ENCODE results near the gene C15orf40.
A peak's percentile ranks its signal among the peaks of the same experiment; 100 is the strongest.

The C15orf40 gene

DNA sequence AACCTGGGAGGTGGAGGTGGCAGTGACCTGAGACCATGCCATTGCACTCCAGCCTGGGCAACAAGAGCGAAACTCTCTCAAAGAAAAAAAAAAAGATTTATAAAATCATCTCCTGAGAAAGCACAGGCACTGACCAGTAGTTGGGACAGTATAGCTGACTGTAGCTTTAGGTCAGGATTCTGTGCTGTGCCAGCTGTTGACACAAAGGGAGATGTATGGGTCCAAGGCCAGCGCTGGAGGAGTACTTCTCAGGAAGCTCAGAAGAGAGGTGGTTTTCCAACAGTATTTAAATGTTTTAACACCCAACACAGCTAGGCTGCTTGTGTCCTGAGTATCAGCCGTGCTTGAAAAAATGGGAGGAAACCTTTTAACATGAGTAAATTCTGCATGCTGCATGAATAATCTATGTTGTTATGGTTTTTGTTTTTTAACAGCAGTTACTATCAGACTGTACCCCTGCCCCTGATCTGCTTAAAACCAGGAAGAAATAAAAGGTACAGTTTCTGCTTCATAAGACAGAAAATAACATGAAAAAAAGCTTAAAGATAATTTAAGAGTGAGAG is 18.9 kb downstream of the C15orf40 start:
- no peak for DNase-seq

DNA sequence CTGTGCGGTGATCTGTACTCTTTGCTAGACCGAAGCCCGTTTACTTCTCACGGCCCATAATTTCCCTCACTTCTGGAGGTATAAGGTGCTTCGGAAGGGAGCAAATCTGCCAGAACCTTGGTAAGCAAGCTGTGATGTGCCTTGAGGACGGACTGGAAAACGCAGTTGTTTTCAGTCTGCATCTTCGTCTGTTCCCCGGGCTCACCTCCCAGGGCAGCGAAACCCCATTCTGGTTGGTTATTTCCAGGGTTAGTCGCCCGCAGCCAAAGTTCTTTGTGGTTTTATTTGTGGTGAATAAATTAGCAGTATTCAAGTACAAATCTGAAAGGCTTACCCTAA is 25.0 kb downstream of the C15orf40 start:
- peak; percentile 43 for DNase-seq

DNA sequence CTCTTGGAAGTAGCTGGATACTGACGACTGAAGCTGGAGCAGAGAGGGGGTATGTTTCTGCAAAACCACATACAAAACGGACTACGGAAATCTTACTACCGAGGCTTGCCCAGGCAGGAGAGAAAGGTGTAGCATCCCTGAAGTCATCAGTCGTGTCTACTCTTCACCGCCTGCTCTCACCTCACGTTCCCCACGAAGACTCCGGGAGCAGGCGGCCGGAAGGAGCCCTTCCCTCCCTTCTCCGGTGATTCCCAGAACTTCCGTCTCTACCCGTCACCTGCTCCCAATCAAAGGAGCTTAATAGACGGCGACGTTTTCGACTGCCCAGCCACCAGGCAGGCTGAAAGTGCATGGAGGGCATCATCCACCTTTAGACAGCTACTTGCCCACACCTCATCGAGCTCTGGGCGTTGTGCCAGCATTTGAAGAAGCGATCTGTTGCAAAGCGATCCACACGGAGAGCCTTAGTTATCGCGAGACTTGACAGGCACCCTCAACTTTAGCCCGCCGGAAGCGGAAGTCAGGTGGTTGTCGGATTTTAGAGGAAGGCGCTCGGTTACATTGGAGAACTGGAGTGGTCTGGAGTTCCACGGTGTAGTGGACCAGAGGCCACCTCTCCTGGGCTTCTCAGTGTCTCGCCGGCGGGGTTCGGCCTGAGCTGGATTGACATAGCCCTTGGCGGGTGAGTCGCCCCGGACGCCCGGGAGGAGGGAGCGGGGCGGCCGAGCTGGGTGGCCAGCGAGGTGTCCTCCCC is 25.6 kb downstream of the C15orf40 start, which contains the start of gene RAMAC:
Gene RAMAC, plus strand, starts transcription at position 523 of the 754 bp plus-strand sequence. CDS start 2,809 bp downstream, outside the sequence.
- peak; percentile 95 for DNase-seq

DNA sequence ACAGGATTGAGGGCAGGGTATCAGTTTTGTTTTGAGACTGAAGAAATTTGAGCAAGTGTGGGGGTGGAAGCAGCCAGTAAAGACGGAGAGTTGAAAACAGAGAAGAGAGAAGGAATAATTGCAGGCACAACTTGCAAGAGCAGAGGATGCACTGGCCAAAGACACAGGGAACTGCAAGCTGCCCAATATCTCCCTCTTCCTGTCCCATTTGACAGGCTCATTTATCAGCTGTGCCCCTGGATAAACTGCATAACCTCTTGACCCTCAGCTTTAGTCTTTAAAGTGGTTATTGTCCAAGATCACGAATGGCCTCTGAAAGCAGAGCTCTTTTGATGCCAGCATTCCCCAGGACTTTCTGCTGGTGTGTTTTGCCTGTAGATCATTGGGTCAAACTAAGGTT is 30.5 kb downstream of the C15orf40 start:
- no peak for DNase-seq

DNA sequence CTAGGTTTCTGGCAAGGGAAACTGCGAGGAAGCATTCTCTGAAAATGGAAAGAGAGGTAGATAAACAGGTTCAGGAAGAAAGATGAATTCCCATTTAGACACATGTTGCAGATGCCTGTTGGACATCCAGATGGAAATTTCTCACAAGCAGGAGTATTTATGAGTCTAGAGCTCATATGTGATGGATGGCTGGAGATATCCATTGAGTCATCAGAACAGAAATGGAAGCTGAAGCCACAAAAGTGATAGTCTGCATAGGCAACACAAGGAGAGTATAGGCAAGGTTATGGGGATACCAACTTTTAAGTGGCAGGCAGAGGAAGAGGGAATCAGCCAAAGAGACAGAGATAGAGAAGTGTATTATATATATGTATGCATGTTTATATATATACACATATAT is 31.7 kb downstream of the C15orf40 start:
- DNase-seq: no peak

DNA sequence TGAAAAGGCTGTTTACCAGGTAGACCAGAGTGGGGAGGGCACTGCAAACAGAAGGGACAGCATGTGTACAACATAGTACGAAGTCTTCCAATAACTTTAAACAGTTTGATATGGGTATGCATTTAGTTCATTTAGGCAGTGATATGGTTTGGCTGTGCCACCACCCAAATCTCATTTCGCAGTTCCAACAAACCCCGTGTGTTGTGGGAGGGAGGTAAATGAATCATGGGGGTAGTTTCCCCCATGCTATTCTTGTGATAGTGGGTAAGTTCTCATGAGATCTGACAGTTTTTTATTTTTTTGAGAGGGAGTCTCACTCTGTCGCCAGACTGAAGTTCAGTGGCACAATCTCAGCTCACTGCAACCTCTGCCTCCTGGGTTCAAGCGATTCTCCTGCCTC is 33.0 kb downstream of the C15orf40 start:
- DNase-seq: no peak

DNA sequence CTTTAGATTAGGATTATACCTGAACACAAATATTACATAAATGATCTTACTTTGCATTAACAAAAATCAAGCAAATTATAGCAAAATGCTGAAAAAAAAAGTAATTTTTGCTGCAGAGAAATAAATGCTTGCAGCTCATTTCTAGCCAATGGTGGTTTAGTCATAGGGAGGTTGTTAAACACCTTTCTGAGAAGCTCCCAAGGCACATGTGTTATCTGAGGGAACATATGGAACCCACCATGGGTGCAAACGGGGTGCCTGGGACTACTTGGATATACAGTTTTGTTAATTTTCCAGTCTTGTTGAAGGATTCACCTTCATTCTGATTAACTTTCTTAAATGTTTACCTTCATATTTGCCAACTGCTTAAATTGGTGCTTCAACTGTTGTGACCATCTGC is 34.4 kb downstream of the C15orf40 start:
- DNase-seq: no peak

DNA sequence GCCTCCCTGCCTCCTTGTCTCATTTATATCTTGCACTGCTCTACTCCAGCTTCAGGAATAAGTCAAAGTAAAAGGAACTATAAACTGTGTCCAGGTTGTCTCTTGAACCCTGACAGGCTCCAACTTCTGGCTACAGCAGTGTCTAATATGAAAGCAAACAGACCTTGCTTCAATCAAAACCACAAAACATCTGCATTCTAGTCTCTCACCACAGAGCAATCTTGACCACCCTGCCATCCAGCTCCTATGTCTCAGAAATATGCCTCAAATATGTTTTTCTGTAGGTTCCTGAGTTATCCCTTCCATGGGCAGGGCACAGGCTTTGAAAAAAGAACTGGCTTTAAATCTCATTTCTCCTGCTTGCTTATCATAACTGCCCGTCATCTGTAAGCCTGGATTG is 38.4 kb downstream of the C15orf40 start:
- DNase-seq: no peak

DNA sequence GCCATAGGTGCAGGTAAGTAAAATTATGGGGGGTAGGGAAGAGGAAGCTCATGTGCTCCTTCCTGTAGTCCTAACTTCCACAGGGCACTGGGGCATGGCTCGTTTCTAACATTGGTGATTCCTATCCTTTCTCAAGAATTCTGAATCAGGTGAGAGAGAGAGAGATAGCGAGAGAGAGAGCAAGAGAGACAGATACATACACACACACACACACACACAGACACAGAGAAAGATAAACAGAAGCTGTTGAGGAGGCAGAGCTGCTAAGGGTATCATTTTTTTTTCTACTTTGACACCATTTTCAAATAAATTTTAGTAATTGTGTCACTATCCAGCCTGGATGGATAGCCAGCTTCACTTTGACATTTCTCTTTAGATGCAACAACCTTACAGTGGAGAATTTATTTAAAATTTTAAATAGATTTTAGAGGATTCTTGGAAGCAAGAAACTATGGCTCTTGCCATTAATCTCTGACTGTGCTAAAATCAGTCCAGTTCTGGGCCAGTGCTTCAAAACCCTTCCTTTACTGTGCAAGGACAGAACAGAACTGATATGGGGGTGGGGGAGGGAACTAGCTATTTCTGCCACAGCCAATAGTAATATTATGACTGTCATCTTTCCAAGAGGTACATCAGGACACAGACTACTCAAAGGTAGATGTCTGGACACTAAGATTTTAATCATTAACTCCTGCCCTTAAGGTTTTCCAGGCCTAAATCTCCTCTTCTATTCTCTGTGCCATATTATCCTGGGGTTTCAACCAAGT is 40.0 kb downstream of the C15orf40 start:
- DNase-seq: no peak

DNA sequence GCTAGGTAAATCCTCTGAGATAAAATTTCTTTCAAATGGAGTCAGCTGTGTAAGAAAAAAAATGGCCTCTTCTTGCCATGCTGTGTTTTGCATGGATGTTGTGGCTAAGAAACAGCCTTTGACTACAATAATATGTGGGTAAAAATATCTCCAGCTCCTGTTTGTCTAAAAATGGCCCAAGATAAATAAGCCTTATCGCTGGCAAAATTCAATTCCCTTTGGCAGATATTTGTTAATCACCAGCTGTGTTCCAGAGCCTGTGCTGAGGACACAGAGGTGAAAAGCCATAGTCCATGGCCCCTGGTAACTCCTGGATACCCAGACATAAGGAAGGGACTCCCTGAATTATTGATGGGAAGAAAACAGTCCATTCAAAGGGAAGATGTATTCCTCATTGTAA is 40.7 kb downstream of the C15orf40 start:
- no peak for DNase-seq

DNA sequence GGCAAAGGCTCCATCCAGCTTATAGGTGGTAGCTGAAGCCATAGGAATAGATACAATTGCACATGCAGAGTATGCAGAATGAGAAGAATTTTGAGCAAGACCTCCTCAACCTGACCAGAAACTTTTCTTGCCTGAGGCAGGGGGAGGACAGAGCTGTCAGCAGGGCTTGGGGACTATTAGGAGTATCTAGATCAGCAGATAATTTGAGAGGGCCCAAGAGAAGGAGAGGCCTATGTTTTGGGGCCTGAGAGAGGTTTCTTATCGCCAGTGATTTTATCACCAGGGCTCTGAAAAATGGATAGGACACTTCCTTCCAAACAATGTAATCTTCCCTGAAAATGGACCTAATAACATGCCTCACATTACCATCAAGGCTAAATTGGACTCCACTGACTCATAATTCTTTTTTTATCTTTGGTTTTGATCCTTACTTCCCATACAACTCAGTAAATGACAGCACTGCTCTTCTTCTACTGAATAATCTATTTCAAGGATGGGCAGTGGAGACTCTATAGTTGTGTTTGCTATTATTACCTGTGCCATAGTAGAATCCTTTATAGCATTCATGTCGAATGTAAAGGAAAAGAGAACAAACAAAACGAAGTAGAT is 41.3 kb downstream of the C15orf40 start:
- DNase-seq: no peak

DNA sequence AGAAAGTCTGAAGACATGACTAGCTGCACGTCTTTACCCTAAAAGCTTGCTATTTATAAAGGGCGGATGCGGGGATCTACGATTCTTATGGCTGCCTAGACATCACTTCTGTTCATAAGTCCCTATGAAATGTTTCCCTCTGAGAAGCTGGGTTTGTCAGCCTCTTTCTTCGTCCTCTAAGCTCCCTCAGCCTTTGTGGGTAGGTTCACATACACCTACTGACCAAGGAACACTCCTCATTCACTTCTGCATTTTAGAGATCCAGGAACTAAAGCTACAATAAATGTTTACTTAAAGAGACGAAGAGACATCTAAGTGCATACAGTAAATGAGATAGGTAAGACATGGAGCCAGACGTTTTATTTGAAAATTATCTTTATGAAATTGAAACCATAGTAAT is 42.1 kb downstream of the C15orf40 start:
- no peak for DNase-seq

DNA sequence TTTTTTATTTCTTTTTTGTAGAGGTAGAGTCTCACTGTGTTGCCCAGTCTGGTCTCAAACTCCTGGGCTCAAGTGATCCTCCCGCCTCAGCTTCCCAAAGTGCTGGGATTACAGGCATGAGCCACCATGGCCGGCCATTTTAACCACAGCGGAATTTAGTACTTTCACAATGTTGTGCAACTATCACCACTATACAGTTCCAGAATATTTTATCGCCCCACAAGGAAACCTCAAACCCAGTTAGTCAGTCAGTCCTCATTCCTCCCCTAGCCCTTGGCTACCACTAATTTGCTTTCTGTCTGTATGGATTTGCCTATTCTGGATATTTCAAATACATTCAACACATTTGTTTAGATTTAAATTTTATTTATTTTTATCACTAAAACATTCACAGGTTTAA is 43.4 kb downstream of the C15orf40 start:
- DNase-seq: no peak

DNA sequence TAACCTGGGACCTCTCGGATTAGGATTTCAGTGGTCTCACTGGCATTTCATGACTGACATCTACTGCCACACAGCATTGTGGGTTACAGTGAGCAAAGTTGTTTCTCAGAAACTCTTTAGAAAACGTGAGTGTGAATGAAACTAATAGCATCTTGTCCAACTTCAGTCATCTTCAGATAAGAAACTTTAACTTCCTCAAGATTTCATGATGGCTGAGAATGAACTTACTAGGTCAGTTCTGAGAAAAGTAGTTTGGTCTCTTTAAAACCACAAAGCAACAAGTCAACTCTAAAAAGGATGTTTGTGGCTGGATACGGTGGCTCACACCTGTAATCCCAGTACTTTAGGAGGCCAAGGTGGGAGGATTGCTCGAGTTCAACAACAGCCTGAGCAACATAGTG is 44.8 kb downstream of the C15orf40 start:
- DNase-seq: no peak

DNA sequence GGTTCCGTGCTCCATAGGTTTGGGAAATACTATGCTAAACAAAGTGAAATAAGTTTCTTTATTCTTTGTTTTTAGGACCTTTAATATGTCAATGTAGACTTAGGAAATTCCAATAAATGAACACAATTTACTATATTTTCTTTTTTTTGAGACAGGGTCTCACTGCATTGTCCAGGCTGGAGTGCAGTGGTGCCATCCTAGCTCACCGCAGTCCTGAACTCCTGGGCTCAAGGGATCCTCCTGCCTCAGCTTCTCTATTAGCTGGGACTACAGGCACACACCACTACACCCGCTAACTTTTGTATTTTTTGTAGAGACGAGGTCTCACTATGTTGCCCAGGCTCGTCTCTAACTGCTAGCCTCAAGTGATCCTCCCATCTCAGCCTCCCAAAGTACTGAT is 46.5 kb downstream of the C15orf40 start:
- no peak for DNase-seq

DNA sequence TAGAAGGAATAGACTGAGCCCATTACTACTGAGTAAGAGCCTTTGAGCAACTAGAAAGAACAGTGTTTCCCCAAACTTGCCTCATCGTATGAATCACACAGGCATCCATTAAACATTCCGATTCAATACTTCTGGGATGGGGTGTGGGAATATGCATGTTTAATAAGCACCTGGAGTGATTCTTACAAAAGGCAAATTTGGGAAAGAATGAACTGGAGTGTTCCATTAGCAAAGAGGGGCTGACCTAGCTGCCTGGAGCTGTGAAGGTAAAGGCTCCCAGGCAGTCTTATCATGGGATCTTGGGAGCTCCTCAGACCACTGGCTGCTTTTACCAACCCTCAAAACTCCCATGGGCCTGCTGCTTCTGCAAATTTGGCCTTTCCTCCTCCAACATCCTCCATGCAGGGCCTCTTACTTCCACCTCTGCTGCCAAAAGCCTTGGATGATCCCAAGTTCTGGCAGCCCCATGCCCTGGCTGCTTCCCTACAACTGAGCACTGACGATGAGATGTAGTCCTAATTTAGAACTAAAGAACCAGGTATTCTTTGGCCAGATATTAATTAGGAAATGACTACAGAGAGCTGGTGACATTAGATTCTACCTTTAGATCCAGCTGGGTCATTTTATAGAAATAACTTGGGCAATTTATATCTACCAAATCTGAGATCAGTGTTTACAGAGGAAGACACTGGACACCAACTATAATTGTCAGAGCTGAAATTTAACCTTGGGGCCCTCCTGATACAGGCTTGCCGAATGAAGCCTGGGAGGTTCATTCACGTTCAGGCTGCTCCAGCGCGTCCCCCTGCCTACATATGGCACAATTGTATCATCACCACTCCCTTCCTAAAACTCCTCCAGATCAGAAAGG is 47.7 kb downstream of the C15orf40 start:
- no peak for DNase-seq

DNA sequence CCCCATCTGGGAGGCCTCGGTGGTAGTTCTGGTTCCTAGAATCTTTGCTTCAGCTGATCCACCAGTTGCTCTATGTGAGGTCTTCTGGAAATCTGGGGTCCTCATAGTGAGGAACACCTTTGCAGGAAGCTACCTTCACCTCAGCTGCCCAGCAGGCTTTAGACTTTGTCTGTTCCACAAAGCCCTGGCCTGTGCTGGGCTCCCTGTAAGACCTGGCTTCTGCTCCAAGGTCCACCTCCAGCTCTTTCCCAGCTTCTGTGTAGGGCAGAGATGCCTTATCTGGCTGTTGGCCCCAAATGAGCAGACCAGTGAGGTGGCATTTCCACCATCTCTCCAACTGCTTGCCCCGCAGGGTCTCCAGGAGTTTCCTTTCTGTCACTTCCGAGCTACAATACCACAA is 50.7 kb downstream of the C15orf40 start:
- DNase-seq: no peak

DNA sequence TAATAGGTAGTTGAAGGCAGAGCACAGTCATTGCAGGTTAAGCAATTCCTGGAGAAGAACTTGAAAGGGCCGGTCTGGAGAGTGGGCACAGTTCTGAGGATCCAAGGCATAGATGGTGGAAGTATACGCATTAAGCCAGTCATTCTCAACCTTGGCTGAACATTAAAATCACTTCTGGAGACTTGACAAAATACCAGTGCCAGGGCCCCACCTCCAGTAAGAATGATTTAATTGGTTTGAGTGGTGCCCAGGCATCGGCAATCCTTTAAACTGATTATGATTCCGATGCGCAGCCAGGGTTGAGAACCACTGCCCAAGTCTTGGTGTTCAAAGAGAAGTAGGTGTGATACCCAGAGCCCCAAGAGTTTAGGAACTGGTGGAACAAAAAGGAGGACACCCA is 52.0 kb downstream of the C15orf40 start:
- no peak for DNase-seq

DNA sequence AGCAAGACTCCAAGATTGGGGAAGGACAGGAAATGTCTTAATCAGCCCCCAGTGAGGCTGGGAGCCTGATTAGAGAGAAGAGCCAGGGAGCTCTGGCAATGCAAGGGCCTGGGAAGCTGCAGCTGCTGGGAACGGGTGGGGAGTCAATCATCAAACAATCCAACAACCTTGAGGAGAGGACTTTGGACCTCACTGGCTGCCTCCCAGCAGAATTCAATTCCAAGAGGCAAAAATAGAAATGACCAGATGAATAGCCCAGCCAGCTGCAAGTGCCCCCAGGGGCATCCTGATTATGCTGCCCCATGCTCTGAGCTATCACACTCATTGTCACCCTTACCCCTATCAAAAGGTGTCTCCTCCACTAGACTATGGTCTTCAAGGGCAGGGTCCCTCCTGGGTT is 52.8 kb downstream of the C15orf40 start:
- DNase-seq: no peak

DNA sequence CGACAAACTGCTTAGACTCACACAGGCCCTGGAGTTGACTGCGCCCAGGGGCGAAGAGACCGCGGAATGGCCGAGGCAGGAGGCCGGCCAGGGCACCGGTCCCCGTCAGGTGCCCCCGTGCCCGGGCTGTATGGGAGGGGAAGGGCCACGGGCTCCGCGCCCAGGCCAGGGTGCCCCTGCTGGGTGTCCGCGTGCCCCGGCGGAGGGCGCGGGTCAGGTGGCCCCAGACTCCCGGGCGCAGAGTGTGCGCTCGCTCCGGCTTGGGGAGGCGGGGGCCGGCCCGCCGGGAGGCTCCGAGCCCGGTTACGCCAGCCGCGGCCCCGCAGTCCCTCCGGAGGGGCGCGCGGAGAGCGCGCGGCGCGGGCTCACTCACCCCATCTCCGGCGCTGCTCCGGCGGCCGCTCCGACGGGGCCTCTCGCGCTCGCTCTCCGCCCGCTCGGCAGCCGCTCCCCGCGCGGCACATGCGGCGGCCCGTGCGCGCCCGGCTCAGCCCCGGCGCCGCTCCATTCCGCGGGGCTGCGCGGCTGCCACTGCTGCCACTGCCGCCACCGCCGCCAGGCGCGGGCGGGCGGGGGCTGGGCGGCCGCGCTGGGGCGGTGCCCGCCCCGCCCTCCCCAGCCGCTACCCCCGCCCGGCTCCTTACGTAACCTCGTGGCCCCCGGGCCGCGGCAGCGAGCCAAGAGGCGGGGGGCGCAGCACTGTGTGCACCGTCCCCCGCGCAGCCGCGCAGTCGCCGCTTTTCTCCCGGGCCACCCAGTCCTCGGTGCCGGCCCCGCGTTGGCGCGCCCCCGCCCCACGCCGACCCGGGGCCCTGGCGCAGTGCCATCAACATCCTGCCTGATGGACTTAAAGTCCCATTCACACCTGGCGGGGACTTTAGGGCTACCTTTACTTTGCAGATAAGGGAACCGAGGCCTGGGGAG is 59.0 kb downstream of the C15orf40 start, which contains the start of gene HOMER2:
Gene HOMER2, minus strand, starts transcription at position 563 of the 924 bp plus-strand sequence. Its CDS starts 185 bp downstream, at position 378.
- DNase-seq: no peak

DNA sequence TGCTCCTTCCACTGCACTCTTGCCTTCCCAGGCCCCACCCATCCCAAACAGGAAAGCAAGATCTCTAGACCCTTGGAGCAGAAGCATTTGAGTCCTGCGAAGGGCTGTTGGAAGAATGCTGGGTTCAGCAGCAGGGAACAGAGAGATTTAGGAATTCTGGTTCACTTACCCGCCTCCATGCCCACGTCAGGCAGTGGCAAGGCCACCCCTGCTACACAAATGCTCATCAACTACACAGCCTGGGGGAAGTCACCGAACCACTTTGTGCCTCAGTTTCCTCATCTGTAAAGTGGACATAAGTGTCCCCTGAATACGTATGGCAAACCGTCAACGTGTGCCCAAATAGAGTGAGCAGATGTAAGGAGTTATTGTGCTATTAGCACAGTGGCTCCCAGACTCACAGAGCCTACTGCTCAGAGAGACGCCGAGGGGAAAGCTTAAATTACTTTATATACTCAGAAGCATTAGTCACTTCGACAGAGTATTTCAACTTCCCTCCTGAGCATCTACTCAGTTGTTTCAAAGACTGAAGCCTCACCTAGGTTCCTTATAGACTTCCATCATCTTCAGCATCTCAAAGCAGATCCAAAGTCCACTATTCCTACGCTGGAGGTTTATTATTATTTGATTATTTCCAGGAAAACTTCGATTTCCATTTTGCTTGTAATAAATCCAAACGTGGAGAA is 59.8 kb downstream of the C15orf40 start:
- no peak for DNase-seq
